Activated T-cell treated with anti-CD3 and anti-CD28 coated beads for 4 hours (primary cell): Measurements from ENCODE around the gene PIGM.
A peak's percentile ranks its signal among the peaks of the same experiment; 100 is the strongest.

ENCODE experiments used
- DNase-seq: peaks from one replicate; pipeline ENCODE4 v3.0.0-alpha.2; 2020

The PIGM gene

GRCh38 chr1:160031365-160032164 lies at the start of gene PIGM:
TSS of gene PIGM (minus strand) at chr1:160031990. CDS start at chr1:160031739, 251 bp downstream.
- peak; percentile 87 for DNase-seq

GRCh38 chr1:160081261-160081936 lies 49.6 kb upstream of the PIGM start, which contains the start of gene KCNJ9:
TSS of gene KCNJ9 (plus strand) at chr1:160081538. CDS start at chr1:160084031, 2,493 bp downstream.
- no peak for DNase-seq

DNA sequence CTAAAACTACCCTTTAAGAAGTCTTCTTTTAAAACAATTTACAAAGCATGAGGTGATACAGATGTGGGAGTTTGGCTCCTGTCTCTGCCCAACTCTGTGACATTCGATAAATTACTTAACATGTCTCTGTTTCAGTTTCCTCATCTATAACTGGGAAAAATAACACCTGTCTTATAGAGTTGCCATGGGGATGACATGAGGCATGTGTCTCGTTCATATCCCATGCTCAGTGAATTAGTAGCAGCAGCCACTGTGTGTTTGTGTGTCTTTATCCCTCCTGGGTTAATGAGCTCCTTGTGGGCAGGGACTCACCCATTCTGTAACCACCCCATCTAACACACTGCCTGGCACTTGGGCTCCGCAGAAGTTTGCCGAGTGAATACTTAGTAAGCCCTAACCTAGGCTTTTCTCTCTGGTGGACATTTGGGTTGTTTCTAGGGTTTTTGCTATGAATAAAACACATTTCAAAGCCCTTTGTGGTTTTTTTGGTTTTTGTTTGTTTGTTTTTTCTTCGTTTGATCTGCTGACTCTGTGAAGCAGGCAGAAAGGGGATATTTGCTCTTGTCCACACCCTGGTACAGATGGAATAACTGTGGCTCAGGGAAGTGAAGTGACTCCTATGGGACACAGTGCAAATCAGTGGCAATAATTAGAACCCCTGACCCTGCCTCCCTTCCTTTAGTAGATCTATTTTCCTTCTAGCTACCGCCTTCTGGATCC lies 48.8 kb upstream of the PIGM start:
- DNase-seq: no peak

DNA sequence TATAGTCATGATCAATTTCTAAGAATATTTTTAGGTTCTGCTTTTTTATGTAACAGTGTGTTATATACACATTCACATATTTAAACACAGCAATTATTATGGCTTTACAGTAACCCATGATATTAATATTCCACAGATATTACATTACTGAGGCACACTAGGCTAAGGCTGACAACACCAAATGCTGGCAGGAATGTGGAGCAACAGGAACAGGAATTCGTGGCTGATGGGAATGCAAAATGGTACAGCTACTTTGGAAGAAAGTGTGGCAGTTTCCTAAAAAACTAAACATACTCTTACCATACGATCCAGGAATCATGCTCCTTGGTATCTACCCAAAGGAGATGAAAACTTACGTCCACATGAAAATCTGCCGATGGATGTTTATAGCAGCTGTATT lies 47.7 kb upstream of the PIGM start:
- no peak for DNase-seq

DNA sequence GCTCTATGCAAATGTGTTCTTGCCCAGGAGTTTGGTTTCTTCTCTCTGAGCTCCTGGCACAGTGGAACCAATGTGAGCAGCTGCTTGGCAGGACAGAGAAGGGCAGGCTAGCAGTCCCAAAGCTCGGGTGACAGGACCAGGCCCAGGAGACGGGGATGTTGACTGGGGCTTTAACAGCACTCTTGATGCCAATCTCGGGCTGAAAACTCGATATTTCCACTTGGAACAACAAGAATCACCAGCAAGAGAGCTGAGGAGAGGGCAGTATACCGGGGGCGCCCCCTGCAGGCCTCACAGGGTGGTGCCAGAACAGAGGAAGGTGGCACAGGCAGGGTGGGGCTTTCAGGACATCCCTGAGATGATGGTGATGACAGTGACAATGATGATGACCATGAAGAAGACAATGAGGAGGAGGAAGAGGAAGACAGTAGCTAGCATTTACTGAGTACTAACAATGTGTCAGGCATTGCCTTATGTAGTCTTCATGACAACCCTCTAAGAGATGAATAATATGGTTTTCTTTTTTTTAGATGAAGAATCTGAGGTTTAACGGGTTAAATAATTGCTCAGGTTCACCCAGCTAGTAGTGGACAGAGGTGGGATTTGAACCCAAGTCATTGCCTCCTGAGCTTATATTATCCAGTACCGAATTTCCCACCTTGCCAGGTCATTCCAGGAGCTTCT lies 46.9 kb upstream of the PIGM start:
- DNase-seq: no peak

DNA sequence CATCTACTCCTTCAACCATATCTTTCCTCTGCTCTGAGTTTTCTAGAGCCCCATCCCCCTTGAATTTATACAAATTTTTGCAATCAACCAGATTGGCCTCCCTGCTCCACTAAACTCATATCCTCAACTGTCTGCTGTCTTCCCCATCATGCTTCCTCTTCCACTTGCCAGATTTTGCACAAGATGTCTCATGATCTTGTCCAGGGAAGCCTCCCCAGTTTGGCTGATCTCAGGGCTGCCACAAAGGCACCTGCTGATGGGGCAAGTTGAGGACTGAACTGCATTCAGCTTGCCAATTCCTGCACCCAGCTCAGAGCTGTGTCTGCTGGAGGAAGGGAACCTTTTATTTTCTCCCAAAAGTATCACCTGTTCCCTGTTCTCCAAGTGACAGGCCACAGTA lies 45.7 kb upstream of the PIGM start:
- DNase-seq: no peak

- no peak for DNase-seq
Observed at GRCh38 chr1:160076295-160076694, 44.5 kb upstream of the PIGM start.

GRCh38 chr1:160075836-160076235 lies 44.0 kb upstream of the PIGM start:
- no peak for DNase-seq

GRCh38 chr1:160074865-160075264 lies 43.1 kb upstream of the PIGM start:
- DNase-seq: no peak

DNA sequence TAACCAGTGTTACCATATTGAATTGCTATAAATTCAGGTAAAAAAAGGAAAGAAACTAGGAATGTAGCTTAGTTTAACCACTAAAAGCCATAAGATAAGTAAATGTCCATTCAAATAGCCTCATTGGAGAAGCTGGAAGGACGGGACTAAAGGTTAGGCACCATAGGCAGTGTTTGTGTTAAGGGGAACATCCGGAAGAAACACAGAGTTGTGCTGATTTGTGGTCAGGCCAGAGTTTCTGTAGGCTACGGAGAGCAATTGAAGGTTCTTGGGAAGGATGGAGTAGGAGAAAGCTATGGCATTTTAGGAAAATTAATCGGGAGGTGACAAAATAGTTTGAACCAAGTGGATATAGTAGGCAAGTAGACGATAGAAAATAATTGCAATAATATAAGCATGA lies 39.5 kb upstream of the PIGM start:
- no peak for DNase-seq

- peak; percentile 55 for DNase-seq
Observed at GRCh38 chr1:160070243-160071163, 38.7 kb upstream of the PIGM start.

- DNase-seq: no peak
Observed at GRCh38 chr1:160069460-160070231, 37.9 kb upstream of the PIGM start, which contains the start of gene KCNJ10. TSS of gene KCNJ10 (minus strand) at chr1:160070160. CDS start at chr1:160042532, 27,628 bp downstream.

DNA sequence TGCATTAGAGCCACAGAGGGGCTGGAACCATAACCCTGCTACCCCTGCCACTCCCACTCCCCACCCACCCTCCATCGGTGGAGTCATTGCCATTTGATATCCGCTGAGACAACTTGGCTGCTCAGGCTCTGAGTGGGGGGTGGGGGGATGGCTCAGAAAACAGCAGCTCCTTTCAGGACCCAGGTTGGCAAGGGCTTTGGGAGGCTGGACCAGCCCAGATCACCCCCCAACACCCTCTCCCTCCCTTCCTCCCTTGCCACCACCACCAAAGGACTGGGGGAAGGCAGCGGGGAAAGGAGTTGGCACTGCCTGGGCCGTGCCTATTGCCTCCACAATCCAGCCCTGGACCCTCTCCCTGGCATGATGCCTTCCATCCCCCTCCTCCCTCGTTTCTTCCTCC lies 36.4 kb upstream of the PIGM start:
- DNase-seq: no peak

DNA sequence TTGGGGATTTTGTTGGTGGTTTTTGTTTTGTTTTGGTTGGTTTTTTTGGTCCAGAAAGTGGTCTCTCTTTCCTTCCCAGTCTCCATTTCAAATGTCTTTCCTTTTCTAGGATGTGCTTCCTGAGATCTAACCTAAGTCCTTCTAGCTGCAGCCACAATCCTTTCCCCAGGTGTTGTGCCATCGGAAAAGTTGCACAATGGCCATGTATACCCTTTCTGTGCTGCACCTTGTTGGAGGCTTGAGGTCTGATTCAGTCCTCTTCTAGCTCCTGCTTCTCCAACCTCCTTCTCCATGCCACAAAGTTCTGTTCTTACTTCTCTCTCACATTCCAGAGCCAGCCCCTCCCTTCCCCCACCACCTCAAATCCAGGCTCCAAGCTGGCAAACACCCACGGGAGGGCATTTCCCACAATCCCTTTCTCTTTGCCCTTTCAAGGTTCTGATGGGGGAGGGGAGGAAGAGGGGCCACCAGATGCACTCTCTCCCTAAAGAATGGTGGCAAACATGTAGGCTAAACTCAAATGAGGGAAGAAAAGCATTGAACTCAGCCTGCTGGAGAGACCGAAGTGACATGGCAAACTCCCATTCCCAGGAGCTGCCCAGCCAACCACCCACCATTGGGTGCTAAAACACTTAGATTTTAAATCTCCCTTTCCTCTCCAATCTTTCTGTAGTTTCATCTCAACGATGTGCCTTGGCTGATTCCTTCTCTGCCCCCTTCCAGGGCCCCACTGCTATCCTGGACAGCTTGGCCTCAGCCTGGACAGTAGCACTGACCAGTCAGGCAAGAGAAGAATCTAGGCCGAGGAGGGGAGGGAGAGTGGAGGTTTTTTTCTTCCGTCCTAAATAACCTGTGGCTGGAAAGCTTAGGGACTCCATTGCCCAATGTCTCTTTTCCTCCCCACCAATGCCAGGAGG lies 35.3 kb upstream of the PIGM start:
- no peak for DNase-seq

- DNase-seq: no peak
Observed at GRCh38 chr1:160064746-160065145, 33.0 kb upstream of the PIGM start.

DNA sequence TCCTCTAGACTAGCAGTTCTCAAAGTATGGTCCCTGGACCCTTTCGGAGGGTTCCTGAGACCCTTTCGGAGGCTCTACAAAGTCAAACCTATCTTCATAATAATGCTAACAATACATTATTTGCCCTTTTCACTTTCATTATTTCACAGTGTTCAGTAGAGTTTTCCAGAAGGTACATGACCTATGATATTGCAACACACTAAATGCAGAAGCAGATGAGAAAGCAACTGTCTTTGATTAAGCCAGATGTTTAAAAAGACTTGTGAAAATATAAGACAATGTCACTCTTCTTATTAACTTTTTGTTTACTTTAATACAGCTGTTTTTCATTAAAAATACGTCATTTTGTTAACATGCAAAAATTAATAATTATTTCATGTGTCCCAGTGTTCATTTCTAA lies 32.4 kb upstream of the PIGM start:
- no peak for DNase-seq

- DNase-seq: no peak
Observed at GRCh38 chr1:160063176-160063575, 31.4 kb upstream of the PIGM start.

DNA sequence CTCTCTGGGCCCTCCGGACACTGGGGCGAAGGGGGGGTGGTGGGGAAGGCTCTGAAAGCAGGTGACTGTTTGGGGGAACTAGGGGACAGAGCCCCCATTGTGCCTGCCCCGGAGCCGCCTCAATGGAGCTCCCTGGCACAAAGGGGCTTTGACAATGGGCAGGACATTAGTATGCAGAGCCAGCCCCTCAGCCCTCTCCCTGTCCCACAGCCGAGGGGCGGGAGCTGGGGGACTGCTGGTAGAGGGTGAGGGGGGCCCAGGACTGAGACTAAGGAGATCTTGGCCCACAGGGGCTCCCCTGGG lies 30.4 kb upstream of the PIGM start:
- no peak for DNase-seq

DNA sequence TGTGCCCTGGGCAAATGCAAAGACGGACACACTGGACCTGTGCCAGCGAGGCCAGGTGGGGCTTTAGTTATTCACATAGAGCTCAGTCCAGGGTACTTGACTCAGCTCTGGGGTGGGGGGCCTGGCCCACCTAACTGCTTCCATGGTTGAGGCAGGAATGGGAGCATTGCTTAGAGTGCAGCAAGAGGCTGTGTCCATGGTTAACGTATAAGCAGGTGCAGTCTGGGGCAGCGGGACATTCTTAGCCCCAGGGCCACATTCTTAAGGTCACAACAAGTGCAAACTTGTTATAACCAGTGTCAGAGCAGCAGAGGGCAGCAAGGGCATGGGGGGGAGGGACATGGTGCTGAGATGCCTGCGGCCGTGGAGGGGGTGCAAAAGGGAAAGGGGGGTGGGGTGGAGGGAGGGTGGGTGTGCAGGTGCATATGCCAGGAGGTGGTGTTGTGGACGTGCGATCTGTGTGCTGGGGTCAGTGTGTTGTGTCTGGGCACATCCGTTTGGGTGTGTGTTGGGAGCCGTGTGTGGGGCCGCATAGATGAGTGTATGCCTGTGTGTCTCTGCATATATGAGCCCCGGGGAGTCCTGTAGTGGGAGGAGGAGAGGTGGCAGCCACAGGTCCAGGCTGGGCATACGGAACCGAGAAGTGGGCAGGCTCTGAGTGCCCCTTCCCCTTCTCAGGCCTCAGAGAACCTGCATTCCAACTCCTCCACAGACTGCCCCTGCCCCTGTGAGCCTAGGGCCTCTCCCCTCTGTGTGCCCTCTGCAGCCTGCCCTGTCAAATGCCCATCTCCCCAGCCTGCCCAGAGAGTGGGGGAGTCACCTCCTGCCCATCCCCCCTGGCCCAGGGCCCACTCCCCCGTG lies 29.8 kb upstream of the PIGM start:
- no peak for DNase-seq
